SK-N-SH (cell line): ENCODE measurements around the gene TEX264. TPM values are rescaled to one million over a fixed set of nuclear protein-coding genes. Genes with fewer than 3 reads are reported as not detected.

Experiments
- CTCF ChIA-PET: fragments of 300-600, 350-600 bp; formaldehyde crosslinking; extraction: SDS; loops from one replicate; lab custom pipeline; 2021; lab: Yijun Ruan, JAX
- POLR2A ChIA-PET: fragments of 350-600 bp; sonication (Branson Sonifier 250); formaldehyde crosslinking; extraction: SDS; loops from one replicate; lab custom pipeline; 2020; ENCODE audit warnings: antibody characterized with exemption, inconsistent platforms; lab: Yijun Ruan, JAX
- DNase-seq: peaks from one replicate; pipeline ENCODE4 v3.0.0; 2012
- H2AFZ ChIP-seq: fragments of 200-600 bp; sonication (generic); 2 replicates; pipeline ENCODE4 v1.8.1; 2016; ENCODE audit warnings: antibody characterized with exemption, mild to moderate bottlenecking, low read depth
- H3F3A ChIP-seq: fragments of 200-600 bp; sonication (generic); replicated peaks from 2 replicates; pipeline ENCODE3; 2016; ENCODE audit warnings: antibody characterized with exemption, mild to moderate bottlenecking; ENCODE audit not compliant: insufficient read depth
- H3K27ac ChIP-seq, 2 experiments: fragments of 200-500 bp in 1 of 2; fragments of 200-600 bp in 1 of 2; sonication (Bioruptor generic) in 1 of 2; sonication (generic), shearing (Covaris generic) in 1 of 2; 2 replicates each; pipeline versions ENCODE4 v1.5.1 to v1.6.1; 2014 to 2016; ENCODE audit warnings: low read depth in 2 of 2, inconsistent platforms in 1 of 2, low read length in 1 of 2, mild to moderate bottlenecking in 1 of 2, mixed read lengths in 1 of 2
- H3K27me3 ChIP-seq: fragments of 200-600 bp; sonication (generic), shearing (Covaris generic); 2 replicates; pipeline ENCODE4 v1.6.1; 2016; ENCODE audit warnings: mixed run types; ENCODE audit not compliant: insufficient read depth
- H3K36me3 ChIP-seq, 2 experiments: fragments of 200-500 bp in 1 of 2; fragments of 200-600 bp in 1 of 2; sonication (Bioruptor generic) in 1 of 2; sonication (generic) in 1 of 2; replicated peaks in 1 of 2; 2 replicates each; pipeline versions ENCODE3 to v1.5.1; 2014 to 2016; ENCODE audit warnings: low read length in 1 of 2, mild to moderate bottlenecking in 1 of 2; ENCODE audit not compliant: insufficient read depth in 2 of 2, control insufficient read depth in 1 of 2
- H3K4me1 ChIP-seq, 2 experiments: fragments of 200-500 bp in 1 of 2; fragments of 200-600 bp in 1 of 2; sonication (Bioruptor generic) in 1 of 2; sonication (generic), shearing (Covaris generic) in 1 of 2; 2 replicates each; pipeline versions ENCODE4 v1.5.1 to v1.6.1; 2014 to 2016; ENCODE audit warnings: low read depth in 1 of 2, low read length in 1 of 2, mixed run types in 1 of 2; ENCODE audit not compliant: insufficient read depth in 2 of 2, control insufficient read depth in 1 of 2
- H3K4me2 ChIP-seq: fragments of 200-600 bp; sonication (generic), shearing (Covaris generic); 2 replicates; pipeline ENCODE4 v1.6.1; 2017; ENCODE audit warnings: mixed run types
- H3K4me3 ChIP-seq, 2 experiments: fragments of 200-500 bp in 1 of 2; fragments of 200-600 bp in 1 of 2; sonication (Bioruptor generic) in 1 of 2; sonication (generic), shearing (Covaris generic) in 1 of 2; 2 replicates each; pipeline versions ENCODE4 v1.5.1 to v1.8.1; 2014 to 2016; ENCODE audit warnings: low read depth in 2 of 2, inconsistent platforms in 1 of 2, low read length in 1 of 2, mild to moderate bottlenecking in 1 of 2, mixed read lengths in 1 of 2, moderate library complexity in 1 of 2
- H3K79me2 ChIP-seq: fragments of 200-600 bp; sonication (generic); 2 replicates; pipeline ENCODE4 v1.8.1; 2017; ENCODE audit warnings: mild to moderate bottlenecking; ENCODE audit not compliant: insufficient read depth
- H3K9ac ChIP-seq: fragments of 200-600 bp; sonication (generic); 2 replicates; pipeline ENCODE4 v1.6.1; 2017; ENCODE audit warnings: mixed run types
- H3K9me2 ChIP-seq: fragments of 200-600 bp; sonication (generic); 2 replicates; pipeline ENCODE4 v1.6.1; 2017; ENCODE audit warnings: mixed run types
- H3K9me3 ChIP-seq: fragments of 200-600 bp; sonication (generic); 2 replicates; pipeline ENCODE4 v1.6.1; 2017; ENCODE audit warnings: mixed run types, mild to moderate bottlenecking, moderate library complexity
- H4K20me1 ChIP-seq: fragments of 200-600 bp; sonication (generic); 2 replicates; pipeline ENCODE4 v1.6.1; 2017; ENCODE audit warnings: mild to moderate bottlenecking, mixed run types; ENCODE audit not compliant: insufficient read depth
- CTCF ChIP-seq: fragments of 200-600 bp; sonication (generic); IDR thresholded peaks from 2 replicates; pipeline ENCODE4 v1.6.1; 2017; ENCODE audit warnings: antibody characterized with exemption, mild to moderate bottlenecking, moderate library complexity
- ELF1 ChIP-seq: IDR thresholded peaks from 2 replicates; pipeline ENCODE4 v1.4.0; 2012
- EP300 ChIP-seq, 2 experiments: IDR thresholded peaks; 2 replicates each; pipeline versions ENCODE4 v1.4.0 to v1.6.1; 2012; ENCODE audit warnings: borderline replicate concordance in 1 of 2, low read depth in 1 of 2, low read length in 1 of 2
- FOXM1 ChIP-seq: IDR thresholded peaks from 2 replicates; pipeline ENCODE4 v1.4.0; 2012; ENCODE audit warnings: low read depth, mild to moderate bottlenecking
- POLR2AphosphoS5 ChIP-seq: IDR thresholded peaks from 2 replicates; pipeline ENCODE4 v1.6.1; 2012; ENCODE audit warnings: low read depth, low read length
- SIN3A ChIP-seq: IDR thresholded peaks from 2 replicates; pipeline ENCODE4 v1.6.1; 2012; ENCODE audit warnings: low read depth, mild to moderate bottlenecking, low read length, moderate library complexity, borderline replicate concordance
- TCF12 ChIP-seq: IDR thresholded peaks from 2 replicates; pipeline ENCODE4 v1.4.0; 2012
- WGBS: methylation state at CpG from one replicate; pipeline ENCODE4 v1.1.6; 2017; ENCODE audit warnings: low lambda C conversion rate; 5-methylcytosine and 5-hydroxymethylcytosine counted together
- polyA plus RNA-seq, 3 experiments: library from polyadenylated mRNA; depleted of rRNA; stranded (reverse); fragments of >200 nt; gene quantifications; 2 replicates each; pipeline ENCODE4 v1.2.3, GENCODE V29; 2012
- TF ChIP-seq, protein P1 (sequence below): fragments of 150-350 bp; IDR thresholded peaks from 2 replicates; pipeline ENCODE4 v1.6.1; 2017; ENCODE audit warnings: antibody characterized with exemption, low read length, low read depth, borderline replicate concordance

TEX264 gene
- polyA plus RNA-seq, 1 of the 3 experiments (the other 2 are of a cell fraction) = 82.1 TPM

GRCh38 chr3:51677358-51677757 lies 6.3 kb downstream of the TEX264 start:
- Histone ChIP-seq H3K9me2 (no peaks in the 10 kb centered on the region), H3K9me3 (no peaks in the 10 kb centered on the region), H3K4me1 (peaks cover 9 to 14% of the 10 kb centered on the region in 2 experiments; a peak in 2 of 4 replicates), H3K4me2 (no peak overlapping the region), H3F3A (peaks cover 8% of the 10 kb centered on the region), H3K4me3 (no peak overlapping the region), H3K79me2 (peaks cover 22% of the 10 kb centered on the region), H3K27ac (no peak overlapping the region), H4K20me1 (peaks cover 19% of the 10 kb centered on the region), H3K9ac (no peak overlapping the region), H2AFZ (no peak overlapping the region), H3K27me3 (no peaks in the 10 kb centered on the region), H3K36me3 (peaks cover 0 to 34% of the 10 kb centered on the region in 2 experiments)
- DNase-seq = no peak
- ChIA-PET POLR2A (no interaction called here), CTCF (no interaction called here)
- no peak for TF ChIP-seq SIN3A
- TF ChIP-seq TCF12 = no peak
- no peak for TF ChIP-seq ELF1
- TF ChIP-seq EP300 (IDR thresholded peaks at IDR 0.05; ENCODE audit: borderline replicate concordance in 1 of 2, low read depth in 1 of 2, low read length in 1 of 2) = no peak
- TF ChIP-seq POLR2AphosphoS5 = no peak
- no peak for TF ChIP-seq FOXM1
- TF ChIP-seq, protein P1, sequence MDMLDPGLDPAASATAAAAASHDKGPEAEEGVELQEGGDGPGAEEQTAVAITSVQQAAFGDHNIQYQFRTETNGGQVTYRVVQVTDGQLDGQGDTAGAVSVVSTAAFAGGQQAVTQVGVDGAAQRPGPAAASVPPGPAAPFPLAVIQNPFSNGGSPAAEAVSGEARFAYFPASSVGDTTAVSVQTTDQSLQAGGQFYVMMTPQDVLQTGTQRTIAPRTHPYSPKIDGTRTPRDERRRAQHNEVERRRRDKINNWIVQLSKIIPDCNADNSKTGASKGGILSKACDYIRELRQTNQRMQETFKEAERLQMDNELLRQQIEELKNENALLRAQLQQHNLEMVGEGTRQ = no peak
- WGBS = 93% methylated on average over 3 of the region's 3 CpGs

DNA sequence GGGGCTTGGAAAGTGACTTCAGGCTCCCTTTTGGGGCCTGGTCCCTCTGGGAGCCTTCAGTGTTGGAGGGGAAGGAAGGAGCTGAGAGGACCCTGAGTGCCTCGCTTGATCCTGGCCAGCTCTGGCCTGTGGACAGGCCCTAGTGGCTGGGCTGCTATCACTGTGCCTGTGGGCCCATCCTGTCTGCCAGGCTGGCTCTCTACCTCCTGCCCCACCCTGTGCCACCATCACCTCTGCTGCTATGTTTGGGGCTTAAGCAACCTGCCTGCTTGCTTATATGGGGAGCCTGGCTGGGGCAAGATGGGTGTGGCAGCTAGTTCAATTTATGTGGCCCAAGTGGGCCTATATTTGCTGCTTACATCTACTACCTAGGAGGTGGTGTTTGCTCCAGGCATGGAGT lies 7.1 kb downstream of the TEX264 start:
- Histone ChIP-seq H2AFZ (no peak overlapping the region), H3K4me2 (no peak overlapping the region), H4K20me1 (peaks cover 26% of the 10 kb centered on the region), H3K9ac (no peak overlapping the region), H3K4me3 (no peak overlapping the region), H3K9me3 (no peaks in the 10 kb centered on the region), H3K27ac (no peak overlapping the region), H3F3A (peaks cover 3% of the 10 kb centered on the region), H3K36me3 (peaks cover 6 to 37% of the 10 kb centered on the region in 2 experiments), H3K4me1 (peaks cover 4 to 11% of the 10 kb centered on the region in 2 experiments; a peak in 2 of 4 replicates), H3K79me2 (peaks cover 16% of the 10 kb centered on the region; the same call in 1 of the 2 replicates), H3K9me2 (no peaks in the 10 kb centered on the region), H3K27me3 (no peaks in the 10 kb centered on the region)
- POLR2A ChIA-PET = no interaction called here
- DNase-seq = no peak
- no CpG with 5 or more reads among the region's 1 CpG for WGBS
- TF ChIP-seq, protein P1 = no peak
- no peak for TF ChIP-seq CTCF
- CTCF ChIA-PET = interaction anchor here (0.9 to 6.8 kb wide), 3 partner anchors 9 to 177 kb away, joined by 4 to 125 read pairs (median 7); partner anchors contain the start of gene DCAF1
